ENCODE data around the gene MLC1.

MLC1 gene

DNA sequence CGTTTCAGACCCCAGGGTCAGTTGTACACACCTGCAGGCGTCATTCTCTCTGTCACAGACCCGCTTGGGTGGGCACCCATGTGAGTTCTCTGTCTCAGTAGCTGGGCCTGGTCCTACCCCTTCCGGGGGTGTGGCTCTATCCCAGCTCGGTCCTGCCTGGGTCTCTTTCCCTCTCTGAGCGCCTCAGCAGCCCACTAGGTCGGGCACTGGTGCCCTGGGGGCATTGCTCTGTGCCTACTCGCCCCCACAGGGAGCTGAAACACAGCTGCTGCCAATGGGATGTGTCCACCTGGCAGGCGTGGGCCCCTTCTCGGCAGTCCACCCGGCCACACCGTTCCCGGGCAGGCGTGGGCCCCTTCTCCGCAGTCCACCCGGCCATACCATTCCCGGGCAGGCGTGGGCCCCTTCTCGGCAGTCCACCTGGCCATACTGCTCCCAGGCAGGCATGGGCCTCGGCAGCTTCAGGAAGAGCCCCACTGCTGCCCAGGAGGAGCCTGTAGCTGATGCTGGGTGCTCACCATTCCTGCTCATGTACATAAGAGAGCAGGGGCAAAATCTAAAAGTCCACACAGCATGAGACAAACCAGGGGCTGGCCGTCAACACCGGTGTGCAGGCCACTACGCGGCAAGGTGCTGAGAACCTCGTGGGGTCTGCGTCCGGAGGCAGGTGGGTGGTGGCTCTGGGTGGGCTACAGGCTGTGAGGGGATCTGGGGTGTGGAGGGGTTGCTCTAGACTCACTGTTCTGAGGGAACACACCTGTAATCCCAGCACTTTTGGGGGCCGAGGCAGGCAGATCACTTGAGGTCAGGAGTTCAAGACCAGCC lies 12.3 kb downstream of the MLC1 start:
- Histone ChIP-seq H3K36me3 (ENCODE audit: insufficient read depth, low read length) (no peaks in the 10 kb centered on the region), H3K4me1 (ENCODE audit: control insufficient read depth, insufficient read depth, low read length) (no peaks in the 10 kb centered on the region), H3K9ac (ENCODE audit: low read depth, low read length) (no peak overlapping the region)

DNA sequence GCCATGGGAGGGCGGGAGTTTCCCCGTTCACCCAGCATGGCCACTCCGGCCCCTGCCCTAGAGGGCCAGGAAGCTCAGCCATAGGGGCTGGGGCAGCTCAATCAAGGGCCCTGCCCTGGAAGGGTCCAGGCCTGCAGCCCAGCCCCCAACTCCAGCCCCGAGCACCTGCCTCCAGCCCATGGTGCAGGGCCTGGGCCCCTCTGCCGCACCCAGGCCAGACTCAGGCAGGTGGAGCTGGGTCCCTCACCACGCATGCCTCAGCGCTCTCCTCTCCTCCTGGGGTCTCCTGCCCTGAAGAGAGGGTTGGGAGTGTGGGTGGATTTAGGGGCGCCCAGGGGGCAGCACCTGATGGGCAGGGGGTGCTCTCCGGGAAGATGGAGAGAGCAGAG lies 13.1 kb downstream of the MLC1 start:
- H3K36me3 ChIP-seq (ENCODE audit: insufficient read depth, low read length), result no peaks in the 10 kb centered on the region
- no peak overlapping the region for H3K9ac ChIP-seq (ENCODE audit: low read depth, low read length)
- H3K4me1 ChIP-seq (ENCODE audit: control insufficient read depth, insufficient read depth, low read length), result no peaks in the 10 kb centered on the region
- H3K4me3 ChIP-seq (ENCODE audit: low read length), result no peak overlapping the region
- no peaks in the 10 kb centered on the region for H3K9me3 ChIP-seq (replicated peaks; ENCODE audit: low read length)
- no peak overlapping the region for H3K4me2 ChIP-seq (ENCODE audit: low read length)
- H3K27me3 ChIP-seq (ENCODE audit: control insufficient read depth, insufficient read depth, low read length), result peaks cover 22% of the 10 kb centered on the region

More for the DNA sequence above, 12.3 kb downstream of the MLC1 start:
- H3K4me3 ChIP-seq (ENCODE audit: low read length), result no peak overlapping the region
- no peak overlapping the region for H3K4me2 ChIP-seq (ENCODE audit: low read length)
- H3K9me3 ChIP-seq (replicated peaks; ENCODE audit: low read length), result no peaks in the 10 kb centered on the region
- peaks cover 24% of the 10 kb centered on the region for H3K27me3 ChIP-seq (ENCODE audit: control insufficient read depth, insufficient read depth, low read length)

GRCh38 chr22:50071432-50072166 lies 13.6 kb downstream of the MLC1 start:
- Histone ChIP-seq H3K4me3 (ENCODE audit: low read length) (no peak overlapping the region), H3K9me3 (replicated peaks; ENCODE audit: low read length) (no peaks in the 10 kb centered on the region), H3K9ac (ENCODE audit: low read depth, low read length) (no peak overlapping the region), H3K4me2 (ENCODE audit: low read length) (no peak overlapping the region), H3K27me3 (ENCODE audit: control insufficient read depth, insufficient read depth, low read length) (peaks cover 22% of the 10 kb centered on the region), H3K36me3 (ENCODE audit: insufficient read depth, low read length) (no peaks in the 10 kb centered on the region), H3K4me1 (ENCODE audit: control insufficient read depth, insufficient read depth, low read length) (no peaks in the 10 kb centered on the region)

- H3K4me2 ChIP-seq (ENCODE audit: low read length), result no peak overlapping the region
- no peak overlapping the region for H3K9ac ChIP-seq (ENCODE audit: low read depth, low read length)
- peaks cover 21% of the 10 kb centered on the region for H3K27me3 ChIP-seq (ENCODE audit: control insufficient read depth, insufficient read depth, low read length)
- H3K36me3 ChIP-seq (ENCODE audit: insufficient read depth, low read length), result no peaks in the 10 kb centered on the region
- no peaks in the 10 kb centered on the region for H3K9me3 ChIP-seq (replicated peaks; ENCODE audit: low read length)
- no peak overlapping the region for H3K4me3 ChIP-seq (ENCODE audit: low read length)
- no peaks in the 10 kb centered on the region for H3K4me1 ChIP-seq (ENCODE audit: control insufficient read depth, insufficient read depth, low read length)
Measured at GRCh38 chr22:50070366-50070765, 14.9 kb downstream of the MLC1 start.

DNA sequence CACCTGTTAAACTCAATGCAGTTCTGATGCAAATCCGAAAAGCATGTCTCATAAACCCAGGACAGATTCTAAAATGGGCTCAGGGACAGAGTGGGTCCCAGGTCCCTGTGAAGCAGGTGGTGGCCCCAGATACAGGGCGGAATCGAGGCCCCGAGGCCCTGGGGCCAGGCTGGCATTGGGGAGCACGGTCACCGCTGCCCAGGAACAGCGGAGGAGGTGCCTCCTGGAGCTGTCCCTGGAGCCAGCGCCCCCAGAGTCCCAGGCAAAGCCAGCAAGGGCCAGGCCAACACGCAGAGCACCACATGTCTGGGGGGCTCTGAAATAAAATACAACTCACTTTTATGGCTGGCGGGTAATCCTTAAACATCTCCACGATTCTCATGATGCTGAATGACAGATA lies 17.1 kb downstream of the MLC1 start:
- no peak overlapping the region for H3K9ac ChIP-seq (ENCODE audit: low read depth, low read length)
- H3K4me2 ChIP-seq (ENCODE audit: low read length), result no peak overlapping the region
- no peaks in the 10 kb centered on the region for H3K36me3 ChIP-seq (ENCODE audit: insufficient read depth, low read length)
- no peak overlapping the region for H3K4me3 ChIP-seq (ENCODE audit: low read length)
- H3K27me3 ChIP-seq (ENCODE audit: control insufficient read depth, insufficient read depth, low read length), result peaks cover 21% of the 10 kb centered on the region
- no peaks in the 10 kb centered on the region for H3K4me1 ChIP-seq (ENCODE audit: control insufficient read depth, insufficient read depth, low read length)
- no peaks in the 10 kb centered on the region for H3K9me3 ChIP-seq (replicated peaks; ENCODE audit: low read length)

DNA sequence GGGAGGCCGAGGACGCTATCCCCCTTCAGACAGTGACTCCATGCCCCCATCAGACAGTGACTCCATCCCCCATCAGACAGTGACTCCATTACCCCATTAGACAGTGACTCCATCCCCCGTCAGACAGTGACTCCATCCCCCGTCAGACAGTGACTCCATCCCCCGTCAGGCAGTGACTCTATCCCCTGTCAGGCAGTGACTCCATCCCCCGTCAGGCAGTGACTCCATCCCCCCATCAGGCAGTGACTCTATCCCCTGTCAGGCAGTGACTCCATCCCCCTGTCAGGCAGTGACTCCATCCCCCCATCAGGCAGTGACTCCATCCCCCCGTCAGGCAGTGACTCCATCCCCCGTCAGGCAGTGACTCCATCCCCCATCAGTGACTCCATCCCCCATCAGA lies 18.0 kb downstream of the MLC1 start:
- Histone ChIP-seq H3K4me2 (ENCODE audit: low read length) (no peak overlapping the region), H3K36me3 (ENCODE audit: insufficient read depth, low read length) (no peaks in the 10 kb centered on the region), H3K27me3 (ENCODE audit: control insufficient read depth, insufficient read depth, low read length) (peaks cover 21% of the 10 kb centered on the region), H3K9me3 (replicated peaks; ENCODE audit: low read length) (no peaks in the 10 kb centered on the region), H3K4me1 (ENCODE audit: control insufficient read depth, insufficient read depth, low read length) (no peaks in the 10 kb centered on the region), H3K9ac (ENCODE audit: low read depth, low read length) (no peak overlapping the region), H3K4me3 (ENCODE audit: low read length) (no peak overlapping the region)

DNA sequence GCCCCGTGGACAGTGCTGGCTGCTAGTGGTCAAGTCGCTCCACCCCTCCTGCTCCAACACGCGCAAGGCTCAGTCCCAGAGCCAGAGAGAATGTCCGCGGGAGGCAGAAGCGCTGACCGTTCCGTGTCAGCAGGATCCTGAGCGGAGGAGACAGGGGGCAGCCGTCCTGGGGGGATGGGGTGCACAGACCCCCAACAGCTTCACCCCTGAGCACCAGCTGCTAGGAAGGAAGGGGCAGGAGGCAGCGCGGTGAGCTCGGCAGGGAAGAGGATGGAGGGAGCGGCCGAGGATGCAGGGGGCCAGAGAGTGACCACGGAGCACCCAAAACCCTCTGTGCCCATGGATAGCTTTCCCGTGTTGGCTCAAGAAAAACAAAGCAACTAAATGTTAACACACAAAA lies 20.8 kb downstream of the MLC1 start:
- H3K36me3 ChIP-seq (ENCODE audit: insufficient read depth, low read length), result no peaks in the 10 kb centered on the region
- no peak overlapping the region for H3K9ac ChIP-seq (ENCODE audit: low read depth, low read length)
- no peak overlapping the region for H3K4me2 ChIP-seq (ENCODE audit: low read length)
- no peaks in the 10 kb centered on the region for H3K9me3 ChIP-seq (replicated peaks; ENCODE audit: low read length)
- H3K4me3 ChIP-seq (ENCODE audit: low read length), result no peak overlapping the region
- H3K4me1 ChIP-seq (ENCODE audit: control insufficient read depth, insufficient read depth, low read length), result no peaks in the 10 kb centered on the region
- H3K27me3 ChIP-seq (ENCODE audit: control insufficient read depth, insufficient read depth, low read length), result peaks cover 34% of the 10 kb centered on the region

GRCh38 chr22:50063589-50064393 lies 21.4 kb downstream of the MLC1 start:
- Histone ChIP-seq H3K36me3 (ENCODE audit: insufficient read depth, low read length) (no peaks in the 10 kb centered on the region), H3K9ac (ENCODE audit: low read depth, low read length) (no peak overlapping the region), H3K9me3 (replicated peaks; ENCODE audit: low read length) (no peaks in the 10 kb centered on the region)

DNA sequence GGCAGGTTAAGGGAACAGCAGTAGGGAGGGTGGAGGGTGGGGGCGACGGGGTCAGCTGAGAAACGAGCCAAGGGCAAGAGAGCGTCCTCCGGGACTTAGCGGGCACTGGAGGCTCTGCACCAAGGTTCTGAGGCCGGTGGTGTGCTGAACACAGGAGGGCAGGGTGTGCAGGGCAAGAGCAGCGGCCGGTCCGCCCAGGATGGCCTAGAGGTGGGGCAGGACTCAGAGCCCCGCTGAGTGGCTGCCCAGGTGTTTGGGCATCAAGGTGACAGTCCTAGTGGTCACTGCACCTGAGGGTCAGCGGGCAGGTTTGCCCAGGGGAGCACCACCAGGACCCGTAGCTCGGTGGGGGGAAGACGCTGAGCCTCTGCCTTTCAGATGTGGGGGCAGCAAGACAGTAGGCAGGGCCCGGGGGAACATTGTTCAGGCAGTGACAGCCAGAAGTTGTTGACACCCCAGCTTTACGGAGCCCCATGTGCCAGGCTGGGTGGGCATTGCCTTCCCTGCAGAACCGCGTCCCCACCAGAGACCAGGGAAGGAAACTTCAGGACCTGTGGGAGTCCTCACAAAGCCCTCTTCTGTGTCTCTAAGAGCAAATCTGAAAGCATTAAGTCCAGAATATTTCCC lies 22.6 kb downstream of the MLC1 start:
- peaks cover 43% of the 10 kb centered on the region for H3K27me3 ChIP-seq (ENCODE audit: control insufficient read depth, insufficient read depth, low read length)
- no peak overlapping the region for H3K9ac ChIP-seq (ENCODE audit: low read depth, low read length)
- no peak overlapping the region for H3K4me2 ChIP-seq (ENCODE audit: low read length)
- H3K4me3 ChIP-seq (ENCODE audit: low read length), result no peak overlapping the region
- H3K9me3 ChIP-seq (replicated peaks; ENCODE audit: low read length), result no peaks in the 10 kb centered on the region
- no peaks in the 10 kb centered on the region for H3K36me3 ChIP-seq (ENCODE audit: insufficient read depth, low read length)
- H3K4me1 ChIP-seq (ENCODE audit: control insufficient read depth, insufficient read depth, low read length), result no peaks in the 10 kb centered on the region

More at GRCh38 chr22:50063589-50064393, 21.4 kb downstream of the MLC1 start:
- peaks cover 41% of the 10 kb centered on the region for H3K27me3 ChIP-seq (ENCODE audit: control insufficient read depth, insufficient read depth, low read length)
- H3K4me2 ChIP-seq (ENCODE audit: low read length), result no peak overlapping the region
- no peaks in the 10 kb centered on the region for H3K4me1 ChIP-seq (ENCODE audit: control insufficient read depth, insufficient read depth, low read length)
- no peak overlapping the region for H3K4me3 ChIP-seq (ENCODE audit: low read length)

GRCh38 chr22:50061824-50062355 lies 23.3 kb downstream of the MLC1 start:
- H3K27me3 ChIP-seq (ENCODE audit: control insufficient read depth, insufficient read depth, low read length), result peaks cover 45% of the 10 kb centered on the region
- no peaks in the 10 kb centered on the region for H3K36me3 ChIP-seq (ENCODE audit: insufficient read depth, low read length)
- no peak overlapping the region for H3K4me3 ChIP-seq (ENCODE audit: low read length)
- H3K9me3 ChIP-seq (replicated peaks; ENCODE audit: low read length), result no peaks in the 10 kb centered on the region
- H3K4me2 ChIP-seq (ENCODE audit: low read length), result no peak overlapping the region
- no peaks in the 10 kb centered on the region for H3K4me1 ChIP-seq (ENCODE audit: control insufficient read depth, insufficient read depth, low read length)
- H3K9ac ChIP-seq (ENCODE audit: low read depth, low read length), result no peak overlapping the region
